NCI-H524 treated with DMSO at 0.1 percent for 48 hours (cell line): ENCODE results near the gene NLRP5.
"Not testable (repeated sequence)": the region's sequence is repeated elsewhere in the genome, so short reads cannot be mapped to it uniquely, and the experiment has no call there.

Source experiments
- DNase-seq: peaks from one replicate; lab custom pipeline; 2025; lab: John Stamatoyannopoulos, UW

NLRP5 gene

DNA sequence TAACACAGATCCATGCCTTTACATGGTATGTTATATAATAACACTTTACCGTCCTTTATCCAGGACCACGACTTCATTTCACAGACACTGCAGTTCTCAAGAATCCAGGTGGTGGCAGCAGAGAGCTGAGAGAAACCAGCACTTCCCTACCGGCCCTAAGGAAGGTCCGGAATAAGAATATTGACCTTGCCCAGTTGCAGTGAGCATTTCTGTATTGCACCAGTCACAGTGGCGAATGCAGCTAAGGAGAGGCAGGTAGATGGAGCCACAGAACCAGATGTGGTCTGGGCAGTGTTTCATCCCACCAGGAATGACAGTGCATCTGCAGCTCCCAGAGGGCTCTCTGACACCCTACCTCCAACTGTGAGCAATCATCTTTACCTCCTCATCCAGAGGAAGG is 89.9 kb downstream of the NLRP5 start:
- no peak for DNase-seq

DNA sequence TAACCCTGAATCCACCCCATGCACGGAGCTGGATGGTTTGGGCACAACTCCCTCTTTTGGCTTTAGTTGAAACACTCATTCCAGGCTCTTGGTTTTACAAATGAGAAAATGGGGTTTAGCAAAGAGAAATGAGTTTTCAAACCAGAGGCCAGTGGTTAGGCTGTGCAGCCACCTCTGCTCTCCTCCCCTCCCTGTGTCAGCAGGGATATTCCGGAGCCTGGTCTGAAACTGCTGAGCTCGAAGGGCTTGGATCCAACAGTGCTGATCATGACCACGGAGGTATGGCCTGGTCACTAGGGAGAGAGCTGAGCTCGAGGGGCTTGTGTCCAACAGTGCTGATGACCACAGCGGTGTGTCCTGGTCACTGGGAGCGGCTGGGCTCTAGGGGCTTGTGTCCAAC is 93.0 kb downstream of the NLRP5 start:
- DNase-seq: no peak

DNA sequence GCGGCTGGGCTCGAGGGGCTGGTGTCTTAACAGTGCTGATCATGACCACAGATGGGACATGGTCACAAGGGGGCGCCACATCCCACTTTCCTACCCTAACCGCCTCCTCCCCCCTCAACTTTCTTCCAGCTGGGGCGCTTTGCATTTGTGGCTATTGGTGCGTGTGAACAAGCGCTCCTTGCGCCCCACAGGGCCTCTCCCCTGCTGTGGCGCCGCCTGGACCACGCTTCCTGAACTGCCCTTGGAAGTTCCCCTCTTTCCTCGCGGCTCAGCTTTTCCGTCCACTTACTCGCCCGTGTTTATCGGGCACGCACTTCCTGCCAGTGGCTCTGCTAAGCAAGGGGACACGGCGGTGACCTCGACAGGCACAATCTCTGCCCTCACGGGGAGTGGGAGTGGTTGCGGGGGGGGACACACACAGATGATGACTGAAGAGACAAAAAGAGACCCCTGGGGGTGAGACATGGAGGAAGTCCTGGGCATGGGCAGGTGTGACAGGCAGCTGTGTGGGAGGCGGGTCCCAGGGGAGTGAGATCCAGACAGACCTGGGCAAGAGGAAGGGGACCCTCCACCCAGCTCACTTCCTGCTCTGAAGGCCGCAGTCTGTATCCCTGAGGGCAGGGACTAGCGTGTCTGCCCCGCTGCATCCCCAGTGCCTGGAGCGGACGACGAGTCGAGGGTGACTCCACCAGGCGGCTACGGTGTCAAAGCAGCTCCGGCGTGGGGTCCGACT is 94.3 kb downstream of the NLRP5 start:
- peak; percentile 49 for DNase-seq

- DNase-seq: no peak
Measured at GRCh38 chr19:56083668-56084067, 97.1 kb downstream of the NLRP5 start.

DNA sequence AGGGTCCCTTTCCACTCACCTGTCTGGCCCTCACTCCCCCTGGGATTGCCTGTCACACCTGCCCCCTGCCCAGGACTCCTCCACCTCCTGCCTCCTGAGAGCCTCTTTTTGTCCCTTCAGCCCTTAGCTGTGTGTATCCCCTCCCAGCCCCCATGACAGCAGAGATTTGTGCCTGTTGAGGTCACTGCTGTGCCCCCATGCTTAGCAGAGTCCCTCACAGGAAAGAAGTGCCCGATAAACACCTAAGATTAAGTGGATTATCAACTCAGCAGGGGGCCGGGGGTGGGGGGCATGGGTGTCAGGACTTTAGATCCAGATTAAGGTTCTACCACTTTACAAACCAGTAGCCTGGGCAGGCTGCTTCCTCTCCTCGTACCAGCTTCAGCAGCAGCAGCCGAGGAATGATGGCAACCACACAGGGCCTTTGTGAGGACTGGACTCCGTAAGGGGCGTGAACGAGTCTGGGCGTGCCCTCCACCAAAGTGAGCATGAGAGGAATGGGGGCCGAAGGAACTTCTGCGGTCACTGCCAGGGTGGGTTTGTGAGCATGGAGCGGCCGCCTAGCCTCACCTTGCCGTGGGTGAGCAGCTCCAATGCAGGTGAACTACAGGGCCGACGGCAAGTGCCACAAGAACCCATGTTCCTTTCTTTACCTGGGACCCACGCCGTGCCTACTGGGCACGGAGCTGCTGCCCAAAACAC is 98.4 kb downstream of the NLRP5 start:
- DNase-seq: no peak

GRCh38 chr19:56085571-56086275 is 99.1 kb downstream of the NLRP5 start:
- DNase-seq: no peak

DNA sequence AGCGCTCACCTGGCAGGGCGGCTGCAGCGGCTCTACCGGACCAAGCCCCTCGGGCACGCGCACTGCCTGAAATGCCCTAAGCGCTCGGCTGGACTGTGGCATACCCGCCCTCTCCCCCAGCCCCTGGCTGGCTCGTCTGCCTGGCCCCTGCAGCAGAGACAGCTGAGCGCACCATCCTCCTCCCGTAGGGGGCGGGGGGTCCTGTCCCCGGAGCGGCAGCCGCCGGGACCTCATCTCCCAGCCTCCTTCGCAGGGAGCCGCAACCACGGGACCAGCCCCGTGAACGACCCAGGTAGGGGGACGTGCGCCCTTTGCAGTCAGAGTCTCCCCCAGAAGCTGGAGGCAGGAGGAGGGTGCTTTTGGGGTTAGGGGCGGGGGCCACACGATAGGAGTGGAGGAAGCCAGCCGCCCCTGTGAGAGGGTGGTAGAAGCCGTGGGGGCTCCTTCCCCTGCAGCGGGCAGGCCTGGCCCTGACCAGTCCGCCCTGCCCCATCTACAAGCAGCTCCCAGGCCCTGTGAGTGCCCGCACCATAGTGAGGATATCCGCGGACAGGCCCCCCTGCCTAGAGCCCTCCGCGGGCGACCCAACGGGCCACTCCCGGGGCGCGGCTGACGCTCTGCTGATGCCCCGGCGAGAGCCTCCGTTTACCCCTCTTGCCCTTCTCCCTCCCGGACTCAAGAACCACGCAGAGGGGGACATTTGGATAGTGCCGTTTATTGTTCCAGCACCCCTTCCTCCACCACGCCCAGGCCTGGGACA is 100.3 kb downstream of the NLRP5 start:
- no peak for DNase-seq

DNA sequence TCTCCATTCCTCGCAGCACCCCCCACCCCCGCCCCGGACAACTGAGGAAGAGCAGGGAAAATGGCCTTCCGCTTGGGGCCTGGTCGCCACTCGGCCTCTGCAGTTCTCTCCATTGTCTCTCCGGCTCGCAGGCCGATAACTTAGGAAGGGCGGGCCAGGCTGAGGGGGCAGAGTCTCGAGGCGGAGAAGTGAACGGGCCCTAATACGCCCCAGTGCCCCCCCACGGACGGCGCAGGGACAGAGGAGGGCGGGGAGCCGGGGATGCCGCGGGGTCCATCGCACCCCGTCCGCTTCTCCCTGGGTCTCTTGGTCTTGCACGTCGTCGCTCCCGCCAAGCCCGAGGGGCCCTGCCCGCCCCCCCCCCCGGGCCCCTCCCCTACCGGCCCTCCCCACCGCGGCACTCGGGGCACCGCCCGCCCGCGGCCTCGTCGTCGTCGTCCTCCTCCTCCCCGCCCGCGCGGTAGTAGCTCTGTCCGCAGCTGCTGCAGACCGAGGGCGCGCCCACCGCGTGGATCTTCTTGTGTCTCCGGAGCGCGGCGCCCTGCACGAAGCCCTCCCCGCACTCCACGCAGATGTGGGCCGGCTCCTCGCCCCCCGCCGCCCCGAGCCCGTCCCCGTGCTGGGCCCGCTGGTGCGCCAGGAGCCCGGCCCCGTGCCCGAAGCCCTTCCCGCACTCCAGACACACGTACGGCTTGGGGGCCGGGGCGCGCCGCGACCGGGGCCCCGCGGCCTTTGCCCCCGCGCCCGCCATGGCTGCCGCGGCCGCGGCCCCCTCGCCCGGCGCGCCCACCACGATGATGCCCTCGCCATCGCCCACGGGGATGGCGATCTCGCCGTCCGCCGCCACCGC is 101.3 kb downstream of the NLRP5 start:
- DNase-seq: no peak

DNA sequence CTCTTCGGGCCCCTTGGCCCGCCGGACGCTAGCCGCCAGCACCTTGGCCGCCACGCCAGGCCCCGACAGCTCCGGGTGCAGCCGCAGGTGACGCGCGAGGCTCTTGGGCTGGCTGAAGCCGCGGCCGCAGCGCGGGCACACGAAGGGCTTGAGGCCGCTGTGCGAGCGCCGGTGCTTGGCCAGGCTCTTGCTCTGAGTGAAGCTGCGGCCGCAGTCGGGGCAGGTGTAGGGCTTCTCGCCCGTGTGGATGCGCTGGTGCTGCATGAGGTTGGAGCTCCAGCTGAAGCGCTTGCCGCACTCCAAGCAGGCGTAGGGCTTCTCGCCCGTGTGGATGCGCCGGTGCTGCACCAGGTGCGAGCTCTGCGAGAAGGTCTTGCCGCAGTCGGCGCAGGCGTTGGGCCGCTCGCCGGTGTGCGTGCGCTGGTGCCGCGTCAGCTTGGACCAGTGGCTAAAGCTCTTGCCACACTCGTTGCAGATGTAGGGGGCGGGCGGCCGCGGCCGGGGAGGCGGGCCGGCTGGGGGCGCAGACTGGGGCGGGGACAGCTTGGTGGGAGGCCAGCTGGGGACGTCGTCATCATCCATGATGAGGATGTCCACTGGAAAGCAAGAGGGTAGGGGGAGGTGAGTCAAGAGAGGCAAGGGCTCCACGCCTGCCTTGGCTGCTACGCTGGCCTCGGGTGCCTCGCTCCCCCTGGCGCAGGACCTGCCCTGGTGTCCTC is 102.1 kb downstream of the NLRP5 start:
- DNase-seq: no peak

- DNase-seq: no peak
Measured at GRCh38 chr19:56089344-56089743, 102.8 kb downstream of the NLRP5 start.

- no peak for DNase-seq
Measured at GRCh38 chr19:56091066-56091490, 104.5 kb downstream of the NLRP5 start.

DNA sequence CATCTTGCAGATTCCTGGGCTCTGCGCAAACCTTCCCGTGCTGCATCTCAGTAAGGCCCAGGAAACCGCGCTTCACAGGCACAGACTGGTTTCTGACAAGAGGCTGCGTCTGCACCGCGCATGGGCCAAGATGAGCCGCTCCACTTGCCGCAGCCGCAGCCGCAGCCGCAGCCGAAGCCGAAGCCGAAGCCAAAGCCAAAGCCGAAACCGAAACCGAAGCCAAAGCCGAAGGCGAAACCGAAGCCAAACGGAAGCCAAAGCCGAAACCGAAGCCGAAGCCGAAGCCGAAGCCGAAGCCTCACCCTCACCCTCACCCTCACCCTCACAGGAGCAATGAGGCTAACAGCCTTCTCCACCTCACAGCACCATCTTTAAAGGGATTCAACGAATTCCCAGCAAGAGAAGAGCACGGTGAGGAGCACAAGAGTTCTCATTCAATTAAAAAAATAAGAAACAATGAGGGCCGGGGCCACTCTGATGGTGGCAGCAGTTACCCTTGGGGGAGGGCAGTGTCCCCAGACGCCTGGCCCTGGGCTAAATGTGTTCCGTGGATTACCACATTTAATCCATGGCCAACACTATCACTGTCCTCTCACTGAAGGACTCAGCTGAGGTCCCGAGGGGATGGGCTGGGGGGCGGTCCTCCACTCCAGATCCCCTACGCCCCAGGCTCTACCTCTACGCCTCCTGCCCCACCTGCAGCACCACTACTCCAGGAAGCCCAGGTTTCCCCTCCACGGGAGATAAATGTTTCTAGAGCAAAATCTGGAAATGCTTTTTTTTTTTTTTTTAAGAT is 105.4 kb downstream of the NLRP5 start:
- DNase-seq: no peak

DNA sequence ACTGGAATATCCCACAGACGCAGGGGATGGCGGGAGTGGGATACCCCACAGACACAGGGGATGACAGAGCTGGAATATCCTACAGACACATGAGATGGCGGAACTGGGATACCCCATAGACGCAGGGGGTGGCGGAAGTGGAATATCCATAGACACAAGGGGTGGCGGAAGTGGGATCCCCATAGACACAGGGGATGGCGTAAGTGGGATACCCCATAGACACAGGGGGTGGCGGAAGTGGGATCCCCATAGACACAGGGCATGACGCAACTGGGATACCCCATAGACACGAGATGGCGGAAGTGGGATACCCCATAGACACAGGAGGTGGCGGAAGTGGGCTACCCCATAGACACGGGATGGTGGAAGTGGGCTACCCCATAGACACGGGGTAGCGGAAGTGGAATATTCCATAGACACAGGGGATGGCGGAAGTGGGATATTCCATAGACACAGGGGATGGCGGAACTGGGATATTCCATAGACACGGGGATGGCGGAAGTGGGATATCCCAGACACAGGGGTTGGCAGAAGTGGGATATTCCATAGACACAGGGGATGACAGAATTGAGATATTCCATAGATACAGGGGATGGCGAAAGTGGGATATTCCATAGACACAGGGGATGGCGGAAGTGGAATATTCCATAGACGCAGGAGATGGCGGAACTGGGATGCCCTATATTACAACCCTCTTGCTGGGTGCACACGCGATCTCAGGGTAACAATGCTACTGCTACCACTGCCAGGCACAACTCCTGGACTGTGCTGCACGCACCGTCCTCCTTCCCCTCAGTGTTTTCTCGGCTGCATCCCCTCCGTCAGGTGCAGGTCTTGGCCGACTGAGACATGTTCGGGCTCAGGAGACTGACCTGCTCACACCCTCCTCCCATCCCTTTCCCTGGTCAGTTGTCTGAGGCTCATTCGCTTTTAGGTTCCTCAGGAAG is 106.4 kb downstream of the NLRP5 start:
- DNase-seq: no peak

- DNase-seq: no peak
Measured at GRCh38 chr19:56094449-56094848, 107.9 kb downstream of the NLRP5 start.

GRCh38 chr19:56096665-56097064 is 110.1 kb downstream of the NLRP5 start:
- no peak for DNase-seq

- no peak for DNase-seq
Measured at GRCh38 chr19:56097306-56097705, 110.7 kb downstream of the NLRP5 start.

GRCh38 chr19:56097776-56098175 is 111.2 kb downstream of the NLRP5 start:
- no peak for DNase-seq

- DNase-seq: not testable (repeated sequence)
Measured at GRCh38 chr19:56098237-56098636, 111.7 kb downstream of the NLRP5 start.
